Stimulated activated CD4-positive, alpha-beta T cell treated with anti-CD3 and anti-CD28 coated beads, TNF-alpha, amount 100 ng/mL, for 48 hours (primary cell): ENCODE data around the gene GNG4.

Experiments used
- DNase-seq, 3 donors: peaks; one replicate each; pipeline ENCODE4 v3.0.0-alpha.2; 2020; ENCODE audit warnings: low read depth in 3 of 3

GNG4 gene

DNA sequence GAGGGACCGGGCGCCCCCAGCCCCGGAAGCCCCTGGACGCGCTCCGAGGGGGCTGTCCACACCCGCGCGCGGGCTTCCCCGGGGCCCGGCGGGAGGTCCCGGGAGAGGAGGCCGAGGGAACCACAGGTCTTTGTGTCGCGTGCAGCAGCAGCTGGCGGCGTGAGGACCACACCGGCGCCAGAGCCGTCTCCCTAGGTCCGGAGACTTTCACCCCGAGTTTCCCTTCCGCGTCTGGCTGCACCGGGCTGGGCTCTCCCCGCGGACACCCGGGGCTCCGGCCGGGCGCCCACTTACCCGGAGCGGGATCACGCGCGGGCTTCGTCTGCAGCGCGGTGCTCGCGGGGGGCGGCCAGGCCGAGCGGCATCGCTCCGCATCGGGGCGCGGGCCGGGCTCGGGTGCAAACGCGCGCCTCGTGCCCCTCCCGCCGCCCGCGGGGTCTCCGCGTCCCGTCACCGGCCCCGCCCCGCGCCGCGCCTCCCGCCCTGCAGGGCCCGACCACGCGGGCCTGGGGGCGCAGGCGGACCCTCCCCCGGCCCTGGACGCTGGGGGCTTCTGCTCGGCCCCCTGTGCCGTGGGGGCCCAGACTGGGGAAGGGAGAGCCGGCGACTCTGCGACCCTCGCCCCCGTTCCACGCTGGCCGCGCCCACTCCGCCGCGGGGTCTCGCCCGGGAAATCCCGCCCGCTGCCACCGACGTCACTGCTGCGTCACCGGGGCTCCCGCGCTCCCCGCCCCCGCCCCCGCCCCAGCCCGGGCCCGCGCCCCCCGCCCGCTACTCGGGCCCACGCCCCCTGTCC lies at the start of gene GNG4:
GNG4 (minus strand) TSS at position 417 of the 796 bp plus-strand sequence. CDS start 65,946 bp downstream, outside the sequence.
- DNase-seq = no peak

DNA sequence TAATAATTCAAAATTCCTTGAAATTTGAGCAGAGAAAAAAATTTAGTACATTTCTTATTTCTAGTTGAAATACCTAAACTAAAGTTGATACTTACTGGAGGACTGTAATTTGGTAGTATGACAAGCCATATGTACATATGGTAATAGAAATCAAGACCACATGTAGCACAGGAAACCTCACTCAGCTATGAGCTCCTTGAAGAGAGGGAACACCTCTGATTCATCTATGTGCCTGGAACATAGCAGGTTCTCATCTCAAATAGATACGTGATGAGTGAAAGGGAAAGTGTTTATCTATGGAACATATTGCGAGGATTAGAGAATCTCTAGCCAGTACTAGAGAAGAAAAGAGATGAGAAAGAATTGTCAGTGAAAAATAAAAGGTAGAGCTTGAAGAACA lies 47.9 kb upstream of the GNG4 start:
- DNase-seq = no peak

GRCh38 chr1:235689356-235689755 lies 39.8 kb upstream of the GNG4 start:
- no peak for DNase-seq

GRCh38 chr1:235688096-235688495 lies 38.5 kb upstream of the GNG4 start:
- DNase-seq = no peak

DNA sequence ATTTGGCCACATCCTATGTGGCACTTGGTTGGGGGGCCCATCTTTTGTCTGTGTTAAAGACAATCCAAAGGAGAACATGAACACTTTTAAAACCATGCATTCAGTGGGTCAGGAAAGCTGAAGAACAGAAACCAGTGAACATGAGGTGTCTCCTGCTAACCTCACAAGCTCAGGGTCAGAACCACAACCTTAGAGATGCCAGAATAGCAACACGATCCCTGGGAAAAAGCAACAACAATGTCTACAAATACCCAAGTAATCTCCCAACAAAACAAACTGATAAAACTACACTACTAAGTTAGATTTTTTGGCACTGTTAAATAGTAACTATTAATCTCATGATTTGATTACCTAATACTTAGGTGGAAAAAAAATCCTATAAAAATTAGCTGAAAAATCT lies 34.1 kb upstream of the GNG4 start:
- no peak for DNase-seq

- no peak for DNase-seq
Observed at GRCh38 chr1:235682216-235682615, 32.6 kb upstream of the GNG4 start.

- DNase-seq = no peak
Observed at GRCh38 chr1:235679644-235680043, 30.1 kb upstream of the GNG4 start.

DNA sequence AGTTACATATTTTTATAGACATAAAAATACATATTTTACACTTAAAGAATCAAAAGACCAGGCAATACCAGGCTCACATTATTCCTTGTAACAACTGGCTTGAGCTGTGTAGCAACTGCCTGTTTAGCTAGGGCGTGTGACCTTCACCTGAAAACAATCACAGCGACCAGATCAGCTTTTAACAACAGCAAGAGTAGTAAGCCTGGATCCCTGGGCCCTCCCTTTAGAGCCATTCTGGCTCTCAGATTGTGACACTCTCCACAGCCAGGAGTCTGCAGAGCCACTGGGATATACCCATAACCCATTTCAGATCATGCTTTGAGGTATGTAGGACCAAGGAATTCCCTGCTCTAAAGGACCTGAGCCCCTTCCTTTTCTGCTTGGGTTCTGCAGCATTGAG lies 29.4 kb upstream of the GNG4 start:
- DNase-seq = no peak

DNA sequence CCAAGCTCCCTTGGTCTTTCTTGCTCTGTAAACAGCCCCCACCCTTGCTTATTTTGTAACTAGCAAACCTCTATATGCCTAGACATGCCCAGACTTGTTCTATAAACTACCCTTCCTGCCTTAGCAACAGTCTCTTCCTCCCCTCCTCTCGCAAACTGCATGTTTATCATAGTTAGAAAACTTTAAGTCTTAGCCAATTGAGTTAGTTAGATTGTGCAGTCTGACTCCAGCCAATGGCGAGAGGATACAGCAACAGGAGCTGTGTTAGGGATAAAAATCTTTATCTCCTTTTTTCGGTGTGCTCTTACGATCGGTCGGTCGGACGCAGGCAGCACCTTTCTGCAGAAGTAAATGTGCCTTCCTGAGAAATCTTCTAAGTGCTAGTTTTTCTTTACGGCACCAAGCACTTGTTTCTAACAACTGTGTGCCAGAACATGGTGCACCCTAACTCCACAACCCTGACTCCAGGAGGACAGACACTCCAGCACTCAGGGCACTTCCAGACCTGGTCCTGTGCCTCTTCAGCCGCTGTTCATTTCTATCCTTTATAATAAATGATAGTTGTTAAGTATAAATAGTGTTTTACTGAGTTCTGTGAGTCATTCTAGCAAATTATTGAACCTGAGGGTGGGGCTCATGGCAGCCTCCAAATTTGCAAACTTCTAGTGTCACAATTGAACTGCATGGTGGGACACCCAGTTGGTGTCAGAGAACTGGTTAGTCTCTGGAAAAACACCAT lies 25.7 kb upstream of the GNG4 start:
- no peak for DNase-seq

GRCh38 chr1:235673981-235674380 lies 24.4 kb upstream of the GNG4 start:
- DNase-seq = no peak

DNA sequence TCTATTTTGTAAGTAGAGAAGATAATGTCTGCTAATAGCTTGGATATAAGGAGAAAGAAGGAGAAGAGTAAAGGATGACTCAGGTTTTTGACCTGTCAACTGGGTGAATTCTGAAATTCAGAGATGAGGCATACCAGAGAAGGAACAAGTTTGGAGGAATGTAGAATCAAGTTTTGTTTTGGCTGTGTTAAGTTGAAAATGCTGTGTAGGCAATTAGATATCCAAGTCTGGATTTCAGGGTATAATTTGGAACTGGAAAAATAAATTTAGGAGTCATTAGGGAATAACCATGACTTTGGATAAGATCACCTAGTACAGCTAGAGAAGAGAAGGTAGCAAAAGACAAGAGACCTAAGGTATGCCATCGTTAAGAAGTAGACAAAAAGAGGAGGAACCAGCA lies 22.4 kb upstream of the GNG4 start:
- DNase-seq = no peak

DNA sequence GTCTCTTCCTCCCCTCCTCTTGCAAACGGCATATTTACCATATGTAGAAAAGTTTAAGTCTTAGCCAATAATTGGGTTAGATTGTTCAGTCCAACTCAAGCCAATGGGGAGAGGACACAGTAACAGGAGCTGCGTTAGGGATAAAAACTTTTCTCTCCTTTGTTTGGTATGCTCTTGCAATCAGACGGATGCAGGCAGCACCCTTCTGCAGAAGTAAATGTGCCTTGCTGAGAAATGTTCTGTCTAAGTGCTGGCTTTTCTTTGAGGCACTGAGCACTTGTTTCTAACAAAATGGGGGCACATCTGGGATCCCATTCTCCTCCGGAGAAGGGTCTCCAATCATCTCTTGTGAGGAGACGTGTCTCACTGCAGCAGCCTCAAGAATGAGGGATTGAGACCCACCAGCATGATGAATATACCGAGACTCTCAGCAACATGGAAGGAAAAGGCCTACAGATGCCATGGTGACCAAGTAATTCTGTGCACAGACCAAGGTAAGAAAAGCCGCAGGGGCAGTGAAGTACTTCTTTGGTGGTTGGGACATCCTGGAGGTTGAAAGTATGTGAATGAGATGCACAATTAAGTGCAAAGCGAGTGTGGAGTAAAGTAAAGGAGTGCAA lies 20.7 kb upstream of the GNG4 start:
- no peak for DNase-seq

DNA sequence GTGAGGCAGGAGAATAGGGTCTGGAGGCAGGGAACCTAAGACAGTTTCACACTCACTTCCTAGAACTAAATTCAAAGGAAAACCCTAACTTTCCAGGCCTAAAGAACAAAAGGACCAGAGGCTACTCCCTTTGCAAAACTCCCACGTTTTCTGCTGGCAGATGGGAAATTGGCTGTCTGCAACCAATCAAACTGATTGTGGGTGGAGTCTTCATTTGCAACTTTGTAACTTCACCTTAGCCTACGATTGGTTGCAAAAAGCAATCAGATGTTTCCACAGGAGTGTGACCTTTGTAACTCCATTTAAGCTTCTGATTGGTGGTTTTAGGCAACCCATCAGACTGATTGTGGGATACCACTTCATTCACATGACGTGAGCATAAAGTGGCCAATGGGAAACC lies 19.7 kb upstream of the GNG4 start:
- DNase-seq = no peak

- DNase-seq = no peak
Observed at GRCh38 chr1:235663628-235664027, 14.0 kb upstream of the GNG4 start.

DNA sequence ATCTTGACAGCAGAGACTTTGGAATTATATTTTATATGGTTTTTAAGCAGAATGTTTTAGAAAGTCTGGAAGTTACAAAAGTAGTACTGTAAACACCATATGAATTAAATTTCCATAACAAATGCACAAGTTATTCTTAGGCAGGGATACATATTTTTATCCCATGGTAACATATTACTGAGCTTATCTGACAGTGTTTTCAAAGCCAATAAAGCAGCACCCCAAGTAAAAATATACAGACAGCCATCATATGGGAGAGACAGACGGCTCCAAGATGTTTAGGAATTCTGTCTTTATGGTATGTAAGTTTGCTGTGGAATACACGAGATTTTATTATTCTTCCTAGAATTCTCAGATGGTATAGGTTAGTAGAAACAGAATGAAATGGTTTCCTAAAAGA lies 12.0 kb upstream of the GNG4 start:
- DNase-seq = no peak

DNA sequence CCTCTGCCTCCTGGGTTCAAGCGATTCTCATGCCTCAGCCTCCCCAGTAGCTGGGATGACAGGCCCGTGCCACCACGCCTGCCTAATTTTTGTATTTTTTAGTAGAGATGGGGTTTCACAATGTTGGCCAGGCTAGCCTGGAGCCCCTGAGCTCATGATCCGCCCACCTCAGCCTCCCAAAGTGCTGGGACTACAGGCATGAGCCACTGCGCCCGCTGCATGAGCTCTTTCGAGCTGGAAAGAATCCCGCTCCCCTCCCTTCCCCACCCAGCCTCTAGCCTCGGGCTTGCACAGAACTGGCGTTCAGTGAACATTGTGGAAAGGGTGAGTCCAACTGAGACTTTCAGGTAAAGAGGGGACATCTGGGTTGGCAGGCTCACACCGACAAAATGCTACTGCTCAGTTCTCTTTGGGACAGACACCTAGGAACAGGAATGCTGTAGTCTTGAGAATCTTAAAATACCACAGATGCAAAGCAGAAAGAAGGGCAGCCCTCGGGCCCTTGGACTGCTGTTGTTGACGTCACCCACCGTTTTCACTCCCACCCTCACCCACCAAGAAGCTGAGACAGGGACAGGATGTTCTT lies 9.7 kb upstream of the GNG4 start:
- no peak for DNase-seq

- DNase-seq = no peak
Observed at GRCh38 chr1:235657747-235658526, 8.4 kb upstream of the GNG4 start.

DNA sequence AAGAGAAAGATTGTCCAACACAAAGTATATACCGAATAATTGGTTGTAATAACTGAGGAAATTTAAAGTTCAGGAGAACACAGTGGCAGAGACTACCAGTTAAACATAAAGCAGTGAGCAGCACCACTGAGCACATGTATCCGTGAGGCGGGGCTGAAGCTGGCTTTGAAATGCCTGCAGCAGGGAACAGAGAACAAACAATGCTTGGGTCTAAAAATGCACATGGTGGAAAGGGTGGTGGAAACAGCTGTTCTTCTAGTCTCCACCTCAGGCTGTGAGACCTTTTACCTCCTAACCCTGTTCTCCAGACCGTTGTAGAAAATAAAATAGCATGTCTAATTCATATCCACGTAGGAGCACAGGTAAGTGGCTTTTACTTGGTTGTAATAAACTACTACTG lies 7.7 kb upstream of the GNG4 start:
- no peak for DNase-seq

DNA sequence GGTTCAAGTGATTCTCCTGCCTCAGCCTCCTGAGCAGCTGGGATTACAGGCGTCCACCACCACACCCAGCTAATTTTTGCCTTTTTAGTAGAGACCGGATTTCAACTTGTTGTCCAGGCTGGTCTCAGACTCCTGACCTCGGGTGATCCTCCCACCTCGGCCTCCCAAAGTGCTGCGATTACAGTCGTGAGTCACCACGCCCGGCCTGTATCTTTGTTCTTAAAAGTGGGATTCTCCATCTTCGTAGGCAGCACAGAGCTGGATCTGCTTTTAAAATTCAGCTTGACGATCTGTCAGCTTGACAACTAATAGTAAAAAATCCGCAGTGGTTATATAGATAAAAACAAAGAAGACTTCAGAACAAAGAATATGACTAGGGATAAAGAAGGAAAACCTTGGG lies 2.8 kb upstream of the GNG4 start:
- no peak for DNase-seq

- no peak for DNase-seq
Observed at GRCh38 chr1:235651170-235651806, 1.7 kb upstream of the GNG4 start.
